NCI-H510A treated with DMSO at 0.1 percent for 48 hours (cell line): Measurements from ENCODE around the gene ST3GAL5.
A peak's percentile ranks its signal among the peaks of the same experiment; 100 is the strongest.

Experiments
- DNase-seq: peaks from one replicate; lab custom pipeline; 2025; lab: John Stamatoyannopoulos, UW

ST3GAL5 gene

GRCh38 chr2:85806358-85807118 is 82.3 kb downstream of the ST3GAL5 start:
- DNase-seq = no peak

- DNase-seq = peak; percentile 9
These were observed 84.2 kb downstream of the ST3GAL5 start for GRCh38 chr2:85804583-85804982.

GRCh38 chr2:85803704-85804425 is 84.9 kb downstream of the ST3GAL5 start:
- DNase-seq = no peak

GRCh38 chr2:85802354-85803103 is 86.3 kb downstream of the ST3GAL5 start:
- peak; percentile 31 for DNase-seq

- no peak for DNase-seq
These were observed 86.9 kb downstream of the ST3GAL5 start for GRCh38 chr2:85801871-85802270.

GRCh38 chr2:85800586-85800985 is 88.2 kb downstream of the ST3GAL5 start:
- DNase-seq = no peak

DNA sequence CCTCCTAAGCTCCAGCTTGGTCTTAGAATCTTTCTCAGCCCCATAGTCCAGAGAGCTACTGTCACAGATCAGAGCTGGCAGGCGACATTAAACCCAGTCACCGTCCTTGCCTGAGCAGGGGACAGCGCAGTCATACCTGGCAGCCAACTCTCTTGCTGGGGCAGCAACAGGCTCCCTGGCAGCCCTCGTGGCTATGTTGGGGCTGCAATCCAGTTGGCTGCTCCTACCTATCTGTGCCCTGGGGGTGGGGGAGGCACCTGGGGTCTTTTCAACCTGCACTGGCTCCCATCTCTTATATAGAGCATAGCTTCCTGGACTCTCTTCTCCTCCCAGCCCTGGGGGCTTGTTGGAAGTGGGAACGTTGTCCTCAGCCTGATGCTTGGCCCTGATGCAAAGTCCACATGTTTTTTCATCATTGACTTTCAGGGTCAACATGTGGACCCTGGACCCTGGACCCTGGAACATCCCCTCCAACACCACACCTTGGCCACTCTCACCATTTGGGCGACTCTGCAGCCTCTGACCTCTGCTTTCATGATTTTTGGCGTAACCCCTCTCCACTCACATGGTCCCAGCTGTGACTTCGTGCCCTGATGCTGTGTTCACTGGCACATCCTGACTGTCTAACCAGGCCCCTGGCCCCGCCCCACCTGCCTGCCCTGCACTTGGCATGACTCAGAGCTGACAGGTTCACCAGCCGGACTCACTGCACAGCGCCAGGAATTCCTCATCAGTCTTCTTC is 89.4 kb downstream of the ST3GAL5 start:
- no peak for DNase-seq

GRCh38 chr2:85797921-85798320 is 90.9 kb downstream of the ST3GAL5 start:
- DNase-seq = peak; percentile 4

GRCh38 chr2:85797263-85797660 is 91.5 kb downstream of the ST3GAL5 start:
- no peak for DNase-seq

- DNase-seq = no peak
These were observed 92.2 kb downstream of the ST3GAL5 start for GRCh38 chr2:85796341-85797262.

GRCh38 chr2:85796046-85796340 is 92.8 kb downstream of the ST3GAL5 start:
- no peak for DNase-seq

GRCh38 chr2:85795331-85796045 is 93.3 kb downstream of the ST3GAL5 start:
- DNase-seq = no peak

- DNase-seq = no peak
These were observed 94.2 kb downstream of the ST3GAL5 start for GRCh38 chr2:85794491-85795121.

- DNase-seq = no peak
These were observed 94.8 kb downstream of the ST3GAL5 start for GRCh38 chr2:85794038-85794441.

DNA sequence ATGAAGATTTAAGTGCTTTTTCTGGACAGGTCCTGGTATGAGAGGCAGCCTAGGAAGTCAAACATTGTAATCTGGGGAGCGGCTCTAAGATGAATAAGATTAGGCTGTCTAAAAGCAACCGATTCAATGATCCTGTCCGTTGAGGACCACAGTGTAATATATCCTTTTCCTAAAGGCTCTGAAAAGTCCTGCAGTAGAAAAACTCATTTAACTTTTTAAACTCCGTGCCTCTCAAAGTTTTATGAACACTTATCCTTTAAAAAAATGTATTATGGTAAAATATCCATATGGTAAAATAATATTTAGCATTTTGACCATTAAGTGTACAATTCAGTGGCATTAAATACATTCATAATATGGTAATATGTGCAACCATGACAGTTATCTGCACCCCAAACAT is 95.2 kb downstream of the ST3GAL5 start:
- no peak for DNase-seq

DNA sequence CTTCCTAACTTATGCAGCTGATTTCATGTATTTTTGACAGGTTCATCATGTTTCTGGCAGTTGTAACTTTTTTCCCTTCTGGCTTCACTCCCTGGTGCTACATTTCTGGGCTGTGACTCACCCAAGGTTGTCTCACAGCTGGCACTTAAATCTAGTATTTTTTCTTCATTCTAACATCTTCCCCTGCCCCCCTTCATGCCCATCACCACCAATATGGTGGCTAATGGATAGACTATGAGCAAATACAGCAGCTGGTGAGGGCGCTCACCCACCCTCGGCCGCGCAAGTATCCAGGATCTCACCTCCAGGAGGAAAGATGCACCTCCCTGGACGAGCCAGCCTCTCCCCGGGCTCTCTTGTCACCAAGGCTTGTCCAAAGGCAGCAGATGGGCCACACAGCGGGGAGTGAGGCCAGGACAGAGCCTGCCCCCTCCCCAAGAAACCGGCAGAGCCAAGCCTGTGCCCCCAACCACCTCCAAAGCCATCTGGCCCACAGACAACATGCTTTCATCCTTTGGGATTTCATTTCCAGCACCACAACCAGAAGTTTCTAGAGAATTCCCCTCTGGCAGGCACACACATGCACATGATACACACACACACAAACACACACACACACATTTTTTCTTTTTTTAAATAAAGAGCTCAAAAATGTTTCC is 95.9 kb downstream of the ST3GAL5 start:
- no peak for DNase-seq

DNA sequence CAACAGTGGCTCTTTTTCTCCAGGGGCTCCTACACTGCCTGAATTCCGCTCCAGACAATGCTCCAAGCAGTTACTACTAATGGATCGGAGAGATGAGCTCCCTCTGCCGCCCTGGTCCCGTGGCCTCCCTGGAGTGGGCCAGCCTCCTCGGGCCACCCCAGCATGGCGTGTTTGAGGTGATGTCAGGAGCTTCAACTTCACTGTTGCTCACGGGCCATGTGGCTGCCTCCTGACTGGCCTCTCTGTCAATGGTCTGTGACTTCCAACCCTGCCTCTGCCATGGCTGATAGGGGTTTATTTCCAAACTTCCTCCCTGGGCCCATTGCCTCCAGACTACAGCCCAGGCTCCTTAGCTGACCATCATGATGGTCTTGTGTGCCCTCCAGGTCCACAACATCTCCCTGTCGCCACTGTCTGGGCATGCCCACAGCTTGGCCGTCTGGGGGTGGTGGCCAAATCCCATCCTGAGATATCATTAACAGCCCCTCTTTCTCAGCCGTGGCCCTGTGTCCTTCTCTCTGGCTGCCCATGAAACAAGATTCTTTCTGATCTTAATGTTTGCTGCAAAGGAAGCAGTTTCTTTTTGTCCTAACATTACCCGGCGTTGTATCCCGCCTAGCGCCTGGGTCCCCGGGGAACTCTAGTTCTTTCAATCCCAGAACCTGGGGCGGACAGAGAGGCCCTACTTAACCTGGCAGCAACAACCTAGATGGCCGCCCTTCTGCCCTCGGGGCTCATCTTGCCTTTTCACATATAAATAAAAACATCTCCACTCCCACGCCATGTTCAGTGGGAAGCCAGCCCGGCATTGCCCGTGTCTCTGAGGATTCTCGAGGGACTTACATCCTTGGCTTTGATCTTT is 96.9 kb downstream of the ST3GAL5 start:
- no peak for DNase-seq

DNA sequence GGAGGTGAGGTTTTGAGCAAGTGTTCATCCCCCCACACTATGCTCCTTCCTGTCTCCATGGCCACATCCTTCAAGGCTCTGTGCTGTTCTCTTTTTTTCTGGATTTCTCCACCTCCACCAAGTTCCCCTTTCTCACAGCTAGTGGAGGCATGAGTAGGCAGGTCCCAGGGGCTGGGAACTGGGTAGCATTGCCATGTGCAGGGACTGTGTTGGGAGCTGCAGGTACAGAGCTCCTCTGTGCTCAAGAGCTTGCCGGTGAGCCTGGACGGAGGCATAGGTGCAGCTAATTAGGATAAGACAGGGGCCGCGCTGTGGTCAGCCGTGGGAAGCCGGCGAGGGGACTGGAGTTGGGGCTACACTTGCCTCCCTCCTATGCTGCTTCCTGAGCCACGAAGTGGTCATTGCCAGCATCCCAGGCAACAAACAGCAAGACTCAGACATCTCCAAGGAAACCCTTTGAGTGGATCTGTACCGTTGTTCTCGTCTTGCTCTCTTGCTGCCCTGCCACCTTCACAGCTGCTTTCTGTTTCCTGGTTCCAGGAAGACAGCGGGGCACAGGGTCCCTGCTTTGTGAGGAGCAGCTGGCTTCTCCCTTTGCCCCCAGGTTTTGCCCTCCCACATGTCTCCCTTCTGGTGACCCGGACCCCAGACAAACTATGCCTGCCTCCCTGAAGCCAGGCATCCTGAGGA is 98.1 kb downstream of the ST3GAL5 start:
- no peak for DNase-seq
